ENCODE measurements around the gene RPS6KB2.
"Not testable (repeated sequence)": the region's sequence is repeated elsewhere in the genome, so short reads cannot be mapped to it uniquely, and the experiment has no call there.

- TF ChIP-seq CTCF (conservative IDR thresholded peaks at IDR 0.05); EZH2 (IDR thresholded peaks at IDR 0.05; ENCODE audit: low read depth): not testable (repeated sequence)
Measured at GRCh38 chr11:67402192-67402839, 26.0 kb upstream of the RPS6KB2 start.

Measured in PC-9 (cell line).